Activated naive CD8-positive, alpha-beta T cell treated with anti-CD3 and anti-CD28 coated beads, Interleukin-2, amount 50 U/mL, for 24 hours (primary cell): ENCODE results near the gene GPR107.

ENCODE experiments used
- ATAC-seq: fragments of 150-1000 bp; cut with Tn5 transposase; one replicate; pipeline ENCODE4 v1.10.0; 2021
- DNase-seq: peaks from one replicate; pipeline ENCODE4 v3.0.0; 2021
- H3K27ac Mint-ChIP-seq: one replicate; pipeline ENCODE4 v1.8.0; 2021; ENCODE audit warnings: mild to moderate bottlenecking, mixed read lengths
- H3K27me3 Mint-ChIP-seq: one replicate; pipeline ENCODE4 v1.8.0; 2021; ENCODE audit warnings: mixed read lengths
- H3K36me3 Mint-ChIP-seq: one replicate; pipeline ENCODE4 v1.8.0; 2021; ENCODE audit warnings: low read depth, mixed read lengths
- H3K4me1 Mint-ChIP-seq: one replicate; pipeline ENCODE4 v1.8.0; 2021; ENCODE audit warnings: mixed read lengths
- H3K4me3 Mint-ChIP-seq: one replicate; pipeline ENCODE4 v1.8.0; 2021; ENCODE audit warnings: mild to moderate bottlenecking, moderate library complexity, mixed read lengths
- H3K9me3 Mint-ChIP-seq: one replicate; pipeline ENCODE4 v1.8.0; 2021; ENCODE audit warnings: mixed read lengths

GPR107 gene

DNA sequence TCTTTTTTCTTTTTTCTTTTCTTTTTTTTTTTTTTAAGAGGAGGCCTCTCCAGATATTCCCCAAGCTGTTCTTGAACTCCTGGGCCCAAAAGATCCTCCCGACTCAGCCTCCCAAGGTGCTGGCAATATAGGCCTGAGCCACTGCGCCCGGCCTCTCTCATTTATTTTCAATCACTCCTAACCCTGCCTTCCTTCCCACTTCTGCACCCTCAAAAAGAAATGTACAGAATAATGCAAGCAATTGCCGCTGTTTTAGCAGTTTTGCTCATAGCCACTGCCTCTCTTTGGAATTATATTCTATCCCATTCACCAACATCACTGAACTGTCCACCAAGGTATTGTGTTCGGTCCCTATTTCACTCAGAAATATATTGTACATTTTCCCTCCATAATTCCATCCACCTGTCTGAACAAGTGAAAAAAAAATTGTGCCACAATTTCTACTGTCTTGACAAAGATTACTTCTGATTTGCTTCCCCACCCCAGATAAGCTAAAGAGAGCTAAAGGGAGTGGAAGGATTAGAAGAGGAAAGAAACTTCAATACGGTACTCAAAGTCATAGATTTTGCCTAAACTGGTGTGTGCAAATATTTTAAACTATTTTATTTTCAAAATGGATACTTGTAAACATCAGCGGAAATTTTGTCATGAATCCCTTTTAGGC lies 12.6 kb upstream of the GPR107 start:
- Mint-ChIP-seq H3K27ac (peak overlapping the region; percentile 99), H3K4me3 (peak overlapping the region; percentile 99), H3K4me1 (peaks cover 63% of the 10 kb centered on the region), H3K9me3 (no peaks in the 10 kb centered on the region), H3K36me3 (peaks cover 31% of the 10 kb centered on the region), H3K27me3 (no peaks in the 10 kb centered on the region)
- no peak for ATAC-seq
- no peak for DNase-seq

DNA sequence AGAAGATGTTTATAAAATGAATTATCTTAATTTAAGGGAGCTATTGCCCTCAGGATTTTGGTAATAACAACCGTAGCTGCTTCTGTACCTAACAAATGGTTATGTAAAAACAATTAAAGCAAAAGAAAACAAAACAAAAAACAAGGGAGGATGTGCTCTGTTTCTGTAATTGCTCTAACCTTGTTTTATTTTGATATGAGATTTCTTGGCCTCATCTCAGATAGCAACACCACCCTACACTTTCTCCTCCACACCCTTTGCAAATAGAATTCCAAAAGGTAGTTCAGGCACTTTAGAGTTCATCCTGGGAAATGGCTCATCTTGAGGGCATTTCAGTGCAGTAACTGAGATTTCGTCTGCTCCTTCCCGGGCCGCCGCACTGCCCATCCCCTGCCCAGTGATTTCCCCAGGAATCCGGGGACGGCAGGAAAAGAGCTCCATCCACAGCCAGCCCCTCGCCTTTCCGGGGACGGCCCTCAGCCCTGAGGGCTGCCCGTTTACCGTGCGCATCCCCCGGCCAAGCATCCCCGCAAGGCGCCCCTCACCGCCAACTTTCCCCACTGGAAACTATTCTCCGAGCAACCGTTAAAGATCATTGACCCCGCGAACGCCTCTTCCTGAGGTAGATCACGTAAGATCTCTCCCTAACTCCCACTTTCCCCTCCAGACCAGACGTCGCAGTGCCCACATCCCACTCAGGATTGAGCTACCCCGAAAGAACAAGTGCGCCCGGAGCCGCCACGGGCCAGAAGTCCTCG lies 11.9 kb upstream of the GPR107 start:
- H3K4me1 Mint-ChIP-seq, result peaks cover 56% of the 10 kb centered on the region
- no peak for ATAC-seq
- H3K4me3 Mint-ChIP-seq, result peak overlapping the region; percentile 99
- H3K36me3 Mint-ChIP-seq, result peaks cover 26% of the 10 kb centered on the region
- no peaks in the 10 kb centered on the region for H3K9me3 Mint-ChIP-seq
- H3K27ac Mint-ChIP-seq, result peak overlapping the region; percentile 99
- no peaks in the 10 kb centered on the region for H3K27me3 Mint-ChIP-seq
- DNase-seq, result no peak

DNA sequence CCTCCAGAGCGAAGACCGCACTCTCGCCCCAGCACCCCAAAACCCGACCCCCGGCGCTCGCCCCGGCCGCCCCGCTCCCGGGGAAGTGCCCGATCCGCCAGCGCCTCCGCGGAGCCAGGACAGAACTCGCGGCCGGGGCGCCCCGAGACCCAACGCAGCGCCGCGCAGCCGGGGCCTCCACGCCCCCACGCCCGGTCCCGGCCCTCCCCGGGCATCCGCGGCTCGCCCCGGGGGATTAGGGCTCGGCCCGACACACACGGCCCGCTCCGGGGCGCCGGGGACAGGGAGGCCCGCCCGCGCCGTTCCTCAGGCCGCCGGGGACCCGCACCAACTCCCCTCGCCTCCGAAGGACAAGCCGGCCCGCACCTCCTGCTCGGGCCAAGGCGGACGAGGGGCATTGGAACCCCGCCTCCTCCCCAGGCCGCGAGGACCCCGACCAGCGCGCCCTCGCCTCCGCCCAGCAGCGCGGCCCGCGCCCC lies 11.3 kb upstream of the GPR107 start:
- Mint-ChIP-seq H3K36me3 (peaks cover 22% of the 10 kb centered on the region), H3K4me3 (peak overlapping the region; percentile 99), H3K27ac (peak overlapping the region; percentile 99), H3K9me3 (no peaks in the 10 kb centered on the region), H3K27me3 (no peaks in the 10 kb centered on the region), H3K4me1 (peaks cover 50% of the 10 kb centered on the region)
- ATAC-seq (no peak), DNase-seq (no peak)

GRCh38 chr9:130042885-130043653 lies 10.6 kb upstream of the GPR107 start, which contains the start of gene FNBP1:
Gene FNBP1 (minus strand): TSS chr9:130043189. CDS start chr9:130042975, 214 bp downstream.
- DNase-seq (peak; percentile 84), ATAC-seq (peak; percentile 73)
- peak within 1 kb of the TSS; percentile 99 for H3K27ac Mint-ChIP-seq
- peaks cover 21% of the 10 kb centered on the region for H3K36me3 Mint-ChIP-seq
- H3K27me3 Mint-ChIP-seq, result no peaks in the 10 kb centered on the region
- H3K4me3 Mint-ChIP-seq, result peak within 1 kb of the TSS; percentile 99
- peaks cover 44% of the 10 kb centered on the region for H3K4me1 Mint-ChIP-seq
- no peaks in the 10 kb centered on the region for H3K9me3 Mint-ChIP-seq

DNA sequence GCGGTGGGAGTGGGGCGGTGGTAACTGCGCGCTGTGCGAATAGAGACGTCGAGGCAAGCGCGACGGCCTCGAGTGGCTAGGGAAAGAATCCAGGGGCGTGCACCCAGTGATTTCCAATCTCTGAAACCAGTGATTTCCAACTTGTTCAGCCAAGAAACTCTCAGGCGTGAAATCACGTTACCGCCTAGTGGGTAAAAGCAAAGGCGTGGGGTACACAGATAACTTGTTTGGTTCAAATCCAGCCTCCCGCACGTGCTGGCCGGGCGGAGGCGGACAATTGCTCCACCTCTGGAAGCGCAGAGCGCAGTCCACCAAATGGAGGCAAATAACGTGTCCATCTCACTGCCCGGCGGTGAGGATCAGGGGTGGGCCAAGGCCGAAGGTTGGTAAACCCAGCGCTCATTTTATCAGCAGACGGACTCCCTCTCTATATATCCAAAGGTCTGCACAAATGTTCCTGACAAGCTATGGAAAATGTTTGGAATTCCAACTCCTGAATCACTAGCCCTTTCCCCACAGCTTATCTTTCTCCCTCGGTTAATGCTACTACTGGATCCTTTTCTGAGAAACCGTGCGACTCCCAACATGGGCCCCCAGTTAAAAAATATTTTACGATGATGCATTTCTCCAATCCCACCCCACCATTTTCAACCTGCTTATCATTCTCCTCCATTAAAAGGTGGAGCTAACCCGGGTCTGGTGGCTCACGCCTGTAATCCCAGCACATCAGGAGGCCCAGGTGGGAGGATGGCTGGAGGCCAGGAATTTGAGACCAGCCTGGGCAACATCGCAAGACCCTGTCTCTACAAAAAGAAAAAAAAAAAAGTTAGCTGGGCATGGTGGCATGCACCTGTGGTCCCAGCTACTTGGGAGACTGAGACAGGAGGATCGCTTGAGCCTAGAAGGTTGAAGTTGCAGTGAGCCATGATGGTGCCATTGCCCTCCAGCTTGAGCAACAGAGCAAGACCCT lies 9.8 kb upstream of the GPR107 start:
- Mint-ChIP-seq H3K4me3 (peak overlapping the region; percentile 87), H3K9me3 (no peaks in the 10 kb centered on the region), H3K27ac (peak overlapping the region; percentile 78), H3K27me3 (no peaks in the 10 kb centered on the region), H3K4me1 (peaks cover 37% of the 10 kb centered on the region), H3K36me3 (peaks cover 21% of the 10 kb centered on the region)
- ATAC-seq, result peak; percentile 1
- no peak for DNase-seq

GRCh38 chr9:130045725-130046450 lies 7.8 kb upstream of the GPR107 start:
- H3K4me3 Mint-ChIP-seq, result peak overlapping the region; percentile 87
- DNase-seq, result no peak
- H3K4me1 Mint-ChIP-seq, result peaks cover 29% of the 10 kb centered on the region
- ATAC-seq, result no peak
- H3K27me3 Mint-ChIP-seq, result no peaks in the 10 kb centered on the region
- no peaks in the 10 kb centered on the region for H3K9me3 Mint-ChIP-seq
- H3K27ac Mint-ChIP-seq, result peak overlapping the region; percentile 57
- H3K36me3 Mint-ChIP-seq, result peaks cover 12% of the 10 kb centered on the region

DNA sequence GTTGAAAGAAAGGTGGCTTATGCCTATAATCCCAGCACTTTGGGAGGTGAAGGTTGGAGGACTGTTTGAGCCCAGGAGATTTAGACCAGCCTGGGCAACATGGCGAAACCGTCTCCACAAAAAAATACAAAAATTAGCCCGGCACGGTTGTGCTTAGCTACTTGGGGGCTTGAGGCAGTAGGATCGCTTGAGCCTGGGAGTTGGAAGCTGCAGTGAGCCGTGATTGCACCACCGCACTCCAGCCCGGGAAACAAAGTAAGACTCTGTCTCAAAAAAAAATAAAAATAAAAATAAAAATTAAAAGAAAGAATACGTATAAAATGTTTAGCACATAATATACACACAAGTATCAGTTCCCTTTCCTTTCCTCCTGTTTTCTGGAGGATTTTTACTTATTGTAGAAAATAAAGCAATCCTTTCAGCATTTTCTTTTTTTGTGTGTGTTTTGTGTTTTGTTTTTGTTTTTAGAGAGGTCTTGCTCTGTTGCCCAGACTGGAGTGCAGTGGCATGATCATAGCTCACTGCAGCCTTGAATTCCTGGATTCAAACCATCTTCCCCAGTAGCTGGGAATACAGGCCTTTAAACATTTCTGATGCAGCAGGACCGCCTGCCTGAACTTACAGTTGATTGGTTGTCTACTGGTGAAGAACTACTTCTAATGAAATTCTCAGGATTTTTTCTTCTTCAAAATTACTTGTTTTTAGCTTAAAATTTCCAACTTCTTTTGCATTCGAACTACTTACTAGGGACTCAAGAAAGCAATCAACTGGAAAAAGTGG lies 4.1 kb upstream of the GPR107 start:
- peaks cover 38% of the 10 kb centered on the region for H3K4me1 Mint-ChIP-seq
- H3K27me3 Mint-ChIP-seq, result no peaks in the 10 kb centered on the region
- ATAC-seq (no peak), DNase-seq (no peak)
- no peaks in the 10 kb centered on the region for H3K9me3 Mint-ChIP-seq
- no peak overlapping the region for H3K27ac Mint-ChIP-seq
- peaks cover 3% of the 10 kb centered on the region for H3K36me3 Mint-ChIP-seq
- H3K4me3 Mint-ChIP-seq, result no peak overlapping the region

DNA sequence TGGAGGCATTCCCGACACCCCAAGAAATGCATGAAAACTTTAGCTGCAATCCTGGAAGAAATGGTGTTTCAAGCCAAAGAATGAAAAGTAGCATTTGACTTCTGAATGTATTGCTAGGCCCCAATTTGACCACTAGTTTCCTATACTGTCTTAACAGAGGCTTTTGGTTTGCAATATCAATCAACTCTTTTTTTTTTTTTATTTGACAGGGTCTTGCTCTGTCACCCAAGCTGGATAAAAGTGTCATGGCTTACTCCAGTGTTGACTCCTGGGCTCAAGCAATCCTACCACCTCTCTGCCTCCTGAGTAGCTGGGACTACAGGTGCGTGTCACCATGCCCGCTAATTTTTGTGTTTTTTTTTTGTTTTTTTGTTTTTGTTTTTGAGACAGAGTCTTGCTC lies 3.2 kb upstream of the GPR107 start:
- Mint-ChIP-seq H3K4me1 (peaks cover 36% of the 10 kb centered on the region), H3K27ac (peak overlapping the region; percentile 53), H3K27me3 (no peaks in the 10 kb centered on the region), H3K36me3 (peaks cover 3% of the 10 kb centered on the region), H3K4me3 (no peak overlapping the region), H3K9me3 (no peaks in the 10 kb centered on the region)
- no peak for ATAC-seq
- no peak for DNase-seq

DNA sequence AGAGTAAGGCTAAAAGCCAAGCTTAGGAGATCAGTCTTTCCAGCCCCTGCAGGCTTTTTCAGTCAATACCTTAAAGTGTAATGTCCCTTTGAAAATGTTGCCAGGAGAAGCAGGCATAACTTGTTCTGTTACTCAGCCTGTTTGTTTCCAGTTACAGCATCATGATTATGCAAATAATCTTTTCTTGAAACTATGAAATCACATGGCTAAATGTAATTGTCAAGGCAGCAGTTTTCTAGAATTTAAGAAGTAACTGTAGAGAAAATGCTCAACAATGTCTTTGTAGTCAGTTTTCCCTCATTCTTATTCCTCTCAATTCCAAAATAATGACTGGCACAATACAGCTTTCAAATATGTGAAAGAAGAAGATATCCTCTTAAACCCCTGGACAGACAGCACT lies 1.9 kb upstream of the GPR107 start:
- Mint-ChIP-seq H3K4me1 (peaks cover 34% of the 10 kb centered on the region), H3K27ac (peak overlapping the region; percentile 59), H3K9me3 (no peaks in the 10 kb centered on the region), H3K27me3 (no peaks in the 10 kb centered on the region), H3K36me3 (peaks cover 3% of the 10 kb centered on the region), H3K4me3 (peak overlapping the region; percentile 94)
- no peak for ATAC-seq
- DNase-seq, result no peak

GRCh38 chr9:130053109-130053503 lies 600 bp upstream of the GPR107 start:
- ATAC-seq (no peak), DNase-seq (no peak)
- Mint-ChIP-seq H3K4me1 (peaks cover 38% of the 10 kb centered on the region), H3K27ac (peak overlapping the region; percentile 90), H3K4me3 (peak overlapping the region; percentile 94), H3K36me3 (peaks cover 4% of the 10 kb centered on the region), H3K9me3 (no peaks in the 10 kb centered on the region), H3K27me3 (no peaks in the 10 kb centered on the region)

GRCh38 chr9:130054325-130054786 lies 650 bp downstream of the GPR107 start:
- Mint-ChIP-seq H3K27me3 (no peaks in the 10 kb centered on the region), H3K27ac (peak overlapping the region; percentile 90), H3K4me3 (peak overlapping the region; percentile 94), H3K4me1 (peaks cover 44% of the 10 kb centered on the region), H3K9me3 (no peaks in the 10 kb centered on the region), H3K36me3 (peaks cover 11% of the 10 kb centered on the region)
- ATAC-seq (no peak), DNase-seq (no peak)

- no peaks in the 10 kb centered on the region for H3K27me3 Mint-ChIP-seq
- peaks cover 44% of the 10 kb centered on the region for H3K4me1 Mint-ChIP-seq
- DNase-seq (no peak), ATAC-seq (no peak)
- H3K27ac Mint-ChIP-seq, result peak overlapping the region; percentile 90
- H3K9me3 Mint-ChIP-seq, result no peaks in the 10 kb centered on the region
- H3K4me3 Mint-ChIP-seq, result peak overlapping the region; percentile 94
- H3K36me3 Mint-ChIP-seq, result peaks cover 11% of the 10 kb centered on the region
These were observed 1.1 kb downstream of the GPR107 start for GRCh38 chr9:130054820-130055219.
